HG03280 (cell line): ENCODE data around the gene DNAJB1.

Experiments
- ATAC-seq: cut with Tn5 transposase; IDR thresholded peaks from one replicate; pipeline ENCODE4 v1.9.1; 2021; ENCODE audit warnings: mild to moderate bottlenecking, moderate library complexity; ENCODE audit not compliant: unreplicated experiment

DNAJB1 gene

GRCh38 chr19:14497228-14497921 is 20.8 kb downstream of the DNAJB1 start:
- no peak for ATAC-seq

GRCh38 chr19:14496834-14497227 is 21.4 kb downstream of the DNAJB1 start:
- ATAC-seq, result no peak

GRCh38 chr19:14496029-14496833 is 22.0 kb downstream of the DNAJB1 start, which contains the start of gene GIPC1:
Gene GIPC1, minus strand, starts transcription at chr19:14496127. Its CDS starts 13,151 bp downstream, at chr19:14482976.
- peak; percentile 60 for ATAC-seq

- no peak for ATAC-seq
Observed at GRCh38 chr19:14495672-14496028, 22.5 kb downstream of the DNAJB1 start.

- no peak for ATAC-seq
Observed at GRCh38 chr19:14494910-14495671, 23.1 kb downstream of the DNAJB1 start.

- no peak for ATAC-seq
Observed at GRCh38 chr19:14494411-14494810, 23.8 kb downstream of the DNAJB1 start.

GRCh38 chr19:14492756-14493337 is 25.4 kb downstream of the DNAJB1 start:
- no peak for ATAC-seq

- no peak for ATAC-seq
Observed at GRCh38 chr19:14487370-14488125, 30.6 kb downstream of the DNAJB1 start.

- ATAC-seq, result no peak
Observed at GRCh38 chr19:14482172-14482941, 35.8 kb downstream of the DNAJB1 start.

GRCh38 chr19:14480700-14481079 is 37.5 kb downstream of the DNAJB1 start:
- ATAC-seq, result no peak

- ATAC-seq, result no peak
Observed at GRCh38 chr19:14479975-14480699, 38.1 kb downstream of the DNAJB1 start.

GRCh38 chr19:14479309-14479974 is 38.8 kb downstream of the DNAJB1 start:
- no peak for ATAC-seq

- ATAC-seq, result no peak
Observed at GRCh38 chr19:14478113-14478545, 40.1 kb downstream of the DNAJB1 start.

- ATAC-seq, result no peak
Observed at GRCh38 chr19:14477418-14478112, 40.6 kb downstream of the DNAJB1 start.

- no peak for ATAC-seq
Observed at GRCh38 chr19:14476673-14477401, 41.4 kb downstream of the DNAJB1 start.

- no peak for ATAC-seq
Observed at GRCh38 chr19:14476327-14476672, 41.9 kb downstream of the DNAJB1 start.
